ENCODE measurements around the gene TTC1.
"Not testable (repeated sequence)": the region's sequence is repeated elsewhere in the genome, so short reads cannot be mapped to it uniquely, and the experiment has no call there.

Gene TTC1

DNA sequence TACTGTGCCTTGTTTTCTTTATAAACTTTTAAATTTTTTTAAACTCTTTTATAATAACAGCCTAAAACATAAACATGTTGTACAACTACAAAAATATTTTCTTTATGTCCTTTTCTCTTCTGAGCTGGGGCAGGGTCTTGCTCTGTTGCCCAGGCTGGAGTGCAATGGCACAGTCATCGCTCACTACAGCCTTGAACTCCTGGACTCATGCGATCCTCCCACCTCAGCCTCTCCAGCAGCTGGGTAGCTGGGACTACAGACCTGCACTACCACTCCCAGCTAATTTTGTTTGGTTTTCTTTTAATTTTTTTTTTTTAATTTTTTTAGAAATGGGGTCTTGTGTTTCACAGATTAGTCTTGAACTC lies 31.5 kb downstream of the TTC1 start:
- no peak for DNase-seq (ENCODE audit: low read depth in 2 of 2)

DNA sequence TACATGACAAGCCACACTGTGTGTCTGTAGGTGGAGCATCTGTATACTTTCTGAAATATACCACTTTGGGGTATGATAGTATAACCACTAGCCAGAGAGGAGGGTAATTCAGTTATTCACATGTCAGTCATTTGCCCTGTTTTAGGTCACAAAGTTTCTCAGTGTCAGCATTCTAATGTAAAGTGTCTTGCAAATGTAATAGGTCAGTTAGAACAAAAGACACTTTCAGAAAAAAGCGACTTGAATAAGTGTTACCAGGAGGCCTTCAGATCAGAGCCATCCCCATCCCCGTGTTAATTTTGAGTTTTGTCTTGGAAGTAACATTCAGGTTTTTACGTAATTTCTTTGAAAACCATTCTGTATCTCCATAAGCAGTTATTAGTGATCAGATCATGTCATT lies 33.7 kb downstream of the TTC1 start:
- DNase-seq (ENCODE audit: low read depth in 2 of 2), result no peak

DNA sequence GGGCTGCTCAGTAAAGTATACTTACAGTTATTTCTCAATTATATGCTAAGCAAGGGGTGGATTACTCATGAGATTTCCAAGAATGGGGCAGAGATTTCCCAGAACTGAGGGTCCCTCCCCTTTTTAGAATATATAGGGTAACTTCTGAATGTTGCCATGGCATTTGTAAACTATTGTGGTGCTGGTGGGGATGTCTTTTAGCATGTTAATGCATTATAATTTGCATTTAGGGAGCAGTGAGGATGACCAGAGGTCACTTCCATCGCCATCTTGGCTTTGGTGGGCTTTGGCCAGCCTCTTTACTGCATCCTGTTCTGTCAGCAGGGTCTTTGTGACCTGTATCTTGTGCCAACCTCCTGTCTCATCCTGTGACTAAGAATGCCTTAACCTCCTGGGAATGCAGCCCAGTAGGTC lies 35.5 kb downstream of the TTC1 start:
- DNase-seq (ENCODE audit: low read depth in 2 of 2), result no peak

DNA sequence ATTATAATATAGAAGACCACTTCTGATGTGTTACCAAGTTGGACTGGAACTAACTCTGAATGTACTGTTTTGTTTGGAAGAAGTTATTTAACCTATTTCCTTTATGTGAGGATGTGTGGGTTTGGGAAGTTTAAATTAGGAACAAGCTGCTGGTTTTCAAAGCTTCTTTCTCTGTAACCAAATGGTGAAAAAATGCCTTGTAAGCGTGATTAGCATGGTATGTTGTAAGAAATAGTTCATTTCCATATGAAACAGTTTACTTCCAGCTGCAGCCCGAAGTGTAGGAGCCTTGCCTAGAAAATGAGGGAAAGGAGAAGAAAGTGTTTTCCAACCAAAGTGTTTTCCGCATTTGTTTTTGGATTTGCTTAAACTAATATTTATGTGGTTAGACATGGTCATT lies 36.0 kb downstream of the TTC1 start:
- DNase-seq (ENCODE audit: low read depth in 2 of 2), result no peak

DNA sequence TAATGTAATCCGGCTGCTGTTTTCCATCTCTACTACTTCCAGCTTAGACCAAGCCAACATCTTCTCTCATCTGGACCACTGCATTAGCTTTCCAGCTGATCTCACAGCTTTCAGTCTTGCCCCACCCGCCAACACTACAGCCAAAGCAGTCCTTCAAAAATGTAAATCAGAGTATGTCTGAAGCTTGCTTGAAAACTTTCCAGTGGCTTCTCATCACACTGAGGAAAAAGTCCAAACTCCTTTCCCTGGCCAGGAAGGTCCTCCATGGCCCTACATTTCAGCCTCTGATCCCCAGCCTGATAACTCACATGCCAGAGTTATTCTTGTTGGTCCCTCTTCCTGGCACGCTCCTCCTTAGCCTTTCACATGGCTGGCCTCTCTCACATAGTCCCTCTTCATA lies 38.5 kb downstream of the TTC1 start:
- no peak for DNase-seq (ENCODE audit: low read depth in 2 of 2)

DNA sequence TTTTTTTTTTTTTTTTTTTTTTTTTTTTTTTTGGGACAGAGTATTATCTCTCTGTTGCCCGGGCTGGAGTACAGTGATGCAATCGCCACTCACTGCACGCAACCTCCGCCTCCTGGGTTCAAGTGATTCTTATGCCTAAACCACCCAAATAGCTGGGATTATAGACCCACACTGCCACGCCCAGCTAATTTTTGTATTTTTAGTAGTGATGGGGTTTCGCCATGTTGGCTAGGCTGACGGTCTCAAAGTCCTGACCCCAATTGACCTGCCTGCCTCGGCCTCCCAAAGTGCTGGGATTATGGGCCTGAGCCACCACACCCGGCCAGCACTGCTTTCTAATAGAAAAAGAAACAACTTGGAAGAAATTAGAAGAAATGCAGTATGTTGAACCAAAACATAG lies 39.2 kb downstream of the TTC1 start:
- DNase-seq (ENCODE audit: low read depth in 2 of 2), result no peak

DNA sequence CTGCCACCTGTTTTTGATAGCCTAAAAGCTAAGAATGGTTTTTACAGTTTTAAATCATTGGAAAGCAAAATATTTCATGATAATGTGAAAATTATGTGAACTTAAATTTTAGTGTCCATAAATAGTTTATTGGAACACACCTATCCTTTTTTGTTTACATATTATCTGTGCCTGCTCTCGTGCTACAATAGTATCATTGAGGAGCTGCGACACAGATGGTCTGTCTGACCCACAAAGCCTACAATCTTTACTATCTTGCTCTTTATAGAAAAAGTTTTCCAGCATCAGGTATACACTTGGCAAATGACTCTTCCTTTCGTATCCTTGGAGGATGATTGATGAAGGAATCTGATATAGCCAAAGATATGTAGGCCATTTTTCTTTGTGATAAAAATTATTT lies 40.2 kb downstream of the TTC1 start:
- no peak for DNase-seq (ENCODE audit: low read depth in 2 of 2)

DNA sequence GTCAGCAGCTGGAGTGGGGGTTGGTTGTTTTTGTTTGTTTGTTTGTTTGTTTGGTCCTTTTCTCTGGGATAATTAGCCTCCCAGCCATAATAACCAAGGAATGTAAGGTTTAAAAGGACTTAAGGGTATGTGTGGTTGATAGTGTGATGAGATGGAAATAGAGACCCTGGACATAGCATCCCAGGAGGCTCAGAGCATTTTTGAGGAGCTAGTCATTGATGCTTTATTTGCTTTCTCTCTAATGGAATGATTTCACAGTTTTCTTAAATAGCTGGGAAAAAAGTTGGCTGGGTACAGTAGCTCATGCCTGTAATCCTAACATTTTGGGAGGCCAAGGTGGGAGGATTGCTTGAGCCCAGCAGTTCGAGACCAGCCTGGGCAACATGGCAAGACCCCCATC lies 45.1 kb downstream of the TTC1 start:
- DNase-seq (ENCODE audit: low read depth in 2 of 2), result no peak

DNA sequence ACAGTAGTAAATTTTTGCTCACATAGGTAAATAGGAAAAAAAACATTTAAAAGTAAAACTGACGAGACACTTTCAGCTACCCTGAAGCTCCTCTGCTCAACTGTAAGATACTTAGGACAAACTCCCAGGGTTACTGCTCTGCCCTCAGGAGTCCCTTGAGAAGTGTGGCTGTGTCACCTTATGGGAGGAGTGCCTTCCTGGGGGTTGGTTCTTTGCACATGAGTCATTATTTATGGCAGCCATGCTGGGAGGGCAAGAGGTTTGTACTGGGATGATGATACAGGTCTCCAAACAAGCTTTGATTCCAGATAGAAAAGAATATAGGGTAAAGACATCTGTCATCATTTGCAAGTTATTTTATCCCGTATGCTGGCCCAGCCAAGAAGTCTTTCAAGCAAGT lies 45.9 kb downstream of the TTC1 start:
- DNase-seq (ENCODE audit: low read depth in 2 of 2), result no peak

DNA sequence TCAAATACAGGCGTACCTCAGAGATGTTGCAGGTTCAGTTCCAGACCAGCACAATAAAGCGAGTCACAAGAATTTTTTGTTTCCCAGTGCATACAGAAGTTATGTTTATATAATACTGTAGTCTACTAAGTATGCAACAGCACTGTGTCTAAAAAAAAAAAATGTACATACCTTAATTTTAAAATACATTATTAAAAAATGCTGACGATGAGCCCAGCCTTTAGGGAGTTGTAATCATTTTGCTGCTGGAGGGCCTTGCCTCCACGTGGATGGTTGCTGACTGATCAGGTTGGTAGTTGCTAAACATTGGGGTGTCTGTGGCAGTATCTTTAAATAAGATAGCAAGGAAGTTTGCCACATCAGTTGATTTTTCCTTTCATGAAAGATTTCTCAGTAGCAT lies 48.3 kb downstream of the TTC1 start:
- DNase-seq (ENCODE audit: low read depth in 2 of 2), result no peak

DNA sequence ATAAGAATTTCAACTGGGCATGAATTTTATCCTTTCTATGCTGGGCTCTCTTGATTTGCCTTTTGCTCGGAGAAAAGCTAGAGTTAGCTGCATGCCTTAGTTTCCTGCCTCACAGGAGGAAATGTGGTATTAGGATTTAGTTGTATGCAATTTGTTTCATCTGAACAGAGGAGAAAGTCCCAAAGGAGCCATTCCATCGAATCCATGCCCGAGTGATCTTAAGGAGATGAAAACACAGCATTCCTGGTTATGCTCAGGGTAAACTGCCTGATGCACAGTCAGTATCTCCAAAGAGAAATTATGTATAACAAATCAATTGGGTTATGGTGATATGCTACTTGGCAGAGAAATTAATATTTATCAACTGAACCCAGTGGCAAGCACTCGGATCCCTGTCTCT lies 51.1 kb downstream of the TTC1 start:
- no peak for DNase-seq (ENCODE audit: low read depth in 2 of 2)

DNA sequence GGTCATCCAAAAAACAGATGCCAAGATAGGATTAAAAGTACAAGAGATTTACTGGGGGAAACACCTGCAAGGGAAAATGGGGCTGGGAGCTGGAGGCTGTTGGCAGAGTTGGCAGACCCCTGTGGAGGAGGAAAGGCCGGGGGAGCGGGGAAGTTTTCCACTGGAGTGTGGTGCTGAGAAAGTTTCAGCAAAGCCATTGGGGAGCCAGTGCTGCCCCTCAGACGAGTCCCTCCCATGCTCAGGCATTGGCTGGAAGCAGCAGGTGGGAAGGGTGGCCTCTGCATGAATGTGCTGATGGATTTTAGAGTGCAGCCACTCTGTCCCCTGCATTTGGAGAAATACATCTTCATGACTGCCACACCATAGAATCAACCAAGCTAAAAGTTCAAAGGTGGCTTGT lies 52.8 kb downstream of the TTC1 start:
- DNase-seq (ENCODE audit: low read depth in 2 of 2), result no peak

DNA sequence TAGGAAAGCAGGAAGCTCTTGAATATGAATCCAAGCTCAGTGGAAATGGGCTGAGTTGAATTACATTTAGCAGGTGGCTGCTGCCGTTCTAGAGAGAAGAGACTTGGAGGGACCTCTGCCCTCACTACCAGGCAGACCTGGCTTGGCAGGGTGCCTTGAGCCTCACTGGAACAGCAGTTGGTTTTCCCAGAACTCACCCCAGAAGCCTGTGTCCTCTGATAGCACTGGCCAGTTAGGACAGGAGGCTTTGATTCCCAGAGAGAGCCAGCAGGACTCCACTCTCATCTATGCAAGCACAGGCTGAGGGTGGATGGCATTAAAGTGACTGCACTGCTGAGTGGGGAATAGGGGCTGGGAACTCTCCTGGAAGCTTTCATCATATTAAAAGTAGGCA lies 55.5 kb downstream of the TTC1 start:
- no peak for DNase-seq (ENCODE audit: low read depth in 2 of 2)

DNA sequence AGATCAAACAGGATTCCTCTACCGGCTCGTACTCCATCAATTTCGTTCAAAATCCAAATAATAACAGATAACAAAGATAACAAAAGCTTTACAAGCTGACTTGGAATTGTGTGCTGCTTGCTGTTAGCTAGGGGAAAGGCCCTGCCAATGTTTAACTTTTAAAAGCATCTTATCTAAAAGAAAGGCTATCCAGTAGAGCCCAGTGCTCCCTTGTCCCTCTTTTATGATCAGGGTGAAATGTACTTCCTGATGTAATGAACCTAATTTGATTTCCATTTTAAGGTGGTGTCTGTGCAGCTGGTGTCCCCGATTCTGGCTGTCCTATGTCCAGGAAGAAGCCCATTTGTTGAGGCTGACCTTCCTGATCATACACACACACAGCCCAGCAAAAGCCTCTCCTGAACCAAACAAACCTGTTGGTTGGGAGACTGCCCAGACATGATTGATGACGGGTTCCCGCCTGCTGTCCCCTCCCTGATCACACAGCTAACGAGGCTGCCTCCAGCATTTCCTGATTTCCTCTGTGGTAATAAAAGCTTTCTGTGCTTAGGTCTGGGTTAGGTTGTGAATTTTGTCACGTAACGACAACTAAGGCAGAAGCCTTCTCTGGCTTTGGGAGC lies 56.2 kb downstream of the TTC1 start:
- DNase-seq (ENCODE audit: low read depth in 2 of 2), result no peak

DNA sequence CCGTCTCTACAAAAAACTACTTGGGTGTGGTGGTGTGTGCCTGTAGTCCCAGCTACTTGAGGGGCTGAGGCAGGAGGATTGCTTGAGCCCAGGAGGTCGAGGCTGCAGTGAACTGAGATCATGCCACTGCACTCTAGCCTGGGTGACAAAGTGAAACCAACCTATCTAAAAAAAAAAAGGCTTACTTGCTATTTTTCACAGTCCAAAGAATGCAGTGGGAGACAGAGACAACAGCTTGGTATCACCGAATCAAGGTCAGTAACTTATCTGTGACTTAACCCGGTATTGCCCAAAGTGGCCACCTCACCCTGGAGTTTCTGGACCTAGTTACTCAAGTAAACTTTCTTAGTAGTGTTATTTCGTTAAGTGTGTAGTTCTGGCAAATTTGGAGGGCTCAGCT lies 60.2 kb downstream of the TTC1 start:
- DNase-seq (ENCODE audit: low read depth in 2 of 2), result not testable (repeated sequence)

DNA sequence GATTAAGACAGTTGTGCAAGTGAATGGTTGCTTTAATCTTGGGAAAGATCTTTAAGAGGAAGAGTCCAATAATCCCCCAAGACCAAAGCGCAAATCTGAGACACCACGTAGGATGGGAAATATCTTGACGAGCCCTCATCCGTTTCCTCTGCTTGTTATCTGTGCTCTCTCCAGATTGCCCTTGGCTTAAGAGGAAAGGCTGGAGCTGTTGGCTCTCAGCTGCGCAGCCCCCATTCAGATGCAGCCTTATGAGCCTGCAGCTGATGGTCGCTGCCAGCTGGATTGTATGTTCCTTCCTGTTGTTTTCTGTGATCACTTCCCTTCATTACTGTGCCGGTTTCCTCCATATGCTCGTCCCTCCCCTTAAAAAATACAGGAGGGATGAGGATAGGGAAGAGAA lies 62.6 kb downstream of the TTC1 start:
- no peak for DNase-seq (ENCODE audit: low read depth in 2 of 2)

DNA sequence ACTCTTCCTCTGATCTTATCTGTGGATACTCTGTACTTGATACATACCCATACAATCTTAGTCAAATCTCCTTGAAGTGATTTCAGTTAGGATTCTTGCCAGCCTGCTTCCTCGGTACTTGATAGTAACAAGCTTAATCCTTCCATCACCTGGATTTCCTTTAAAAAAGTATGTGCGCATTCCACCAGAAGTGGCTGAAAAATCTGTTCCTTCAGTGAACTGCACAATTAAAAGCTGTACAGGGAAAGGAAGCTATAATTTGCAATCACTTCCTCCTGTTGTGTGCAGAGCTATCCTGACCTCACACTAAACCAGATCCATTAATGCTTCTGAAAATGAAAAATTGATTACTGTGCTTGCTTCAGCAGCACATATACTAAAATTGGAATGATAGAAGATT lies 63.0 kb downstream of the TTC1 start:
- DNase-seq (ENCODE audit: low read depth in 2 of 2), result no peak

DNA sequence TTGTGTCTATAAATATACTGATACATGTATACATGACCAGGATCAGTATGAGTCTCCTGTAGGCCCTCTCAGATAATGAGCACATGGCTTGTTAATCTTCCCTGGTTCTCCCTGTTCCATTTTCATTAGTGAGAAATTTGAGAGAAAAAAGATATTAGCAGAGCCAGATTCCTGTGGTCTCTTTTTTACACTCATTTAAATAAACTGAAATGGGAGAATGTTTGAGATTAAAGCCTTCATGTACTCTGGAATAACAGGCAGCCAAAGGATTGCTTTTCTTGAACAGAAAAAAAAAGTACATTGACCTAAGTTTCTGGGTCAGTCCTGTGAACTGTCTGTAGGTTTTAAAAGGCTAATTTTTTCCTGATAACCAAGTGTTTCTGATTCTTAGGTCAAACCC lies 66.1 kb downstream of the TTC1 start:
- DNase-seq (ENCODE audit: low read depth in 2 of 2), result no peak

DNA sequence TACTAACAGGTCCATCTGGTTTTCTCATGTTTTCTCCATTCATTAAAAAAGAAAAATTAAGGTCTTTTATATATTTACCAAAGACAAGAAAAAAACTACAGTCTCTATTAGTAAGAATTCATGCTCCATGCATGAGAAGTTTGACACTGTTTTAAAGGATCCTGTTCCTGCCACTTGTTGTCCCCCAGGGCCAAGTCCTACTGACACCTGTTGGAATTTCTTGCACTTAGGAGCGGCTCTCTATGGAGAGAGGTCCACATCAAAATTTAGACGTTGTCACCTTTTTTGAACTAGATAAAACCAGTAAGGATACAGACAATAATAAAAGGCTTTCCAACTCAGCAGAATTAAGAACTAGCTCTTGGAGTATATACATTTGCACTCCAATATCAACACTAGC lies 68.1 kb downstream of the TTC1 start:
- no peak for DNase-seq (ENCODE audit: low read depth in 2 of 2)

DNA sequence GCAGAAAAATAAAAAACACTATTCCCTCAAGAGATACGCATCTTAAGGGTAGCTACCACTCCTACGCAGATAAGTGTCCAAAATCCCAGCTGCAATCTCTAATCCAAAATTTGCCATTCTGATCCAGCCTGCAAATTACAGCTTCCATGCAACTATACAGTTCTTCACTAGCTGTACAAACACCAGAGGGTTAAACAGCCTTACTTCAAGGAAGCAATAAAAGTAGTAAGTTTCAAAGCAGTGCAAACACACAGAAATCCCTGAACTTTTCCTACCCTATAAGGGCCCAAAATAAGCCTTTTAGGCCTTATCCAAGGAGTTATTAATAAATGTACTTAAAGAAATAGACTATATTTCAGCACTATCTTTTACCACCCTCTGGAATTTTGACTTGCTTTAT lies 70.8 kb downstream of the TTC1 start:
- DNase-seq (ENCODE audit: low read depth in 2 of 2), result no peak

DNA sequence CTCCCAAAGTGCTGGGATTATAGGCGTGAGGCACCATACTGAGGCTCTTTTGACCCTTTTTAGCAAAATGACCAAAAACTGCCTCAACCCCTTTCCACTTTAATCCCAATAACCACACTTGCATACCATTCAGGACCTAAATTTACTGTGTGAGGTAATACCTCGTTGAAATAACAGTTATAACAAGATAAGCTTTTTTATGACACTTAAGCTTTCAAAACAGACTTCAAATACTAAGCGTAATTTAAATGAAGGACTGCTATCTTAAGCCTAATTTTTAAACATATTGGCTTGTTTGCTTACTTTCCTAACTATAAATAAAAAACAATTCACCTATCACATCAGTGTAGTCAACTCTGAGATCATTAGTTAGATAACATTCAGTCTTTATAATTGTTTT lies 72.6 kb downstream of the TTC1 start:
- DNase-seq (ENCODE audit: low read depth in 2 of 2), result no peak

DNA sequence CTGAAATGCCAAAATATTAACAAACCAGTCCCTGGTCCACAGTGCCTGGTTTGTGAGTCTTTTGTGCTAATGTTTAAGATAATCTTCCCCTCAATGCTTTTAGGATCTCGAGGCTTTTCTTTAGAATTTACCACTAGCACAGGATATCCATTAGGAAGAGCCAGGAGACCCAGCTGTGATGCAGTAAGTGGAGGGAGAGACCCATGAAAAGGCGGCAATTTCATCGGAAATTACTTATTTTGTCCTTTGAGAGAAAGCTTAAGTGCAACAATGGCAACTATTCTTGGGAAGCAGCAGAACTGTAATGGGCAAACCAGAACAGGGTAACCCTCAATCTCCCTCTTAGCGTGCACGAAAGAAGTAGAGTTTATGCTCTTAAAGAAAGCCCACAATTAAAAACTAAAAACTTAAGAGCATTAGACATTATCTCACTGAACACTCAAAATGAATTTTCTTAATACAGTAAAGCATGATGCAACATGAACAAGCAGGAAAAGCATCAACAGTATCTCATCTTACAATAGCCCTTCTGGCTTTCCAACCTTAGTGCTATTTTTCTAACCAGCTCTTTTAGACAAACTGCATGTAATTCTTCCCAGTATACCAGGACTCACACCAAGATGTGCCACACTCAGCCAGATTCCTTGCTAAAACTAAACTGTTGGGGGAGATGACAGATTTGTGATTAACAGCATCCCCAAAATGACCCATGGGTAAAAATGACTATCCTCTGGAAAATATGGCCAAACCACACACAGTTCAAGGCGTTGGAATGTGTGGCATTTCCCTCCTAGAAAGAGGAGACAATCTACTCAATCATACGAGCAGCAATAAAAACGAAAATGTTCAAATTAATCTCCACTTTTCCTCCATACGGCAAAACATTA lies 73.9 kb downstream of the TTC1 start:
- no peak for DNase-seq (ENCODE audit: low read depth in 2 of 2)

DNA sequence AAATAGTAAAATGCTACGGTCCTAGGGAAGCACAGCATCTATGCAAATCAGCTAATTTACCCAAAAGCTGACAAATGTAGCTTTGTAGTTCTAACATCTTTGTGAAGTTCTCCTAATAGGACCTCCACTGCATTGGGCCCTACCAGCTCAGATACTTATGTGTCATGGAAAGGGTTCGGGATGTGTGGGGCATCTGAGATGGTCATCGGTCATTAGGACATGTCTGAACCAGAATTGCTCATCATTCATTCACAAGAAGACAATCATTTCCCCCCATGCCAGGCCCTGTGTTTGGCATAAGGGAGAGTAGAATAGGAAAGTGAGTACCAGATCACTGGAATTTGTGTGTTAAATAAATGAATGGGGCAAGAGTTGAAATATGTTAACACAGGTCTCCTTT lies 74.6 kb downstream of the TTC1 start:
- DNase-seq (ENCODE audit: low read depth in 2 of 2), result no peak

DNA sequence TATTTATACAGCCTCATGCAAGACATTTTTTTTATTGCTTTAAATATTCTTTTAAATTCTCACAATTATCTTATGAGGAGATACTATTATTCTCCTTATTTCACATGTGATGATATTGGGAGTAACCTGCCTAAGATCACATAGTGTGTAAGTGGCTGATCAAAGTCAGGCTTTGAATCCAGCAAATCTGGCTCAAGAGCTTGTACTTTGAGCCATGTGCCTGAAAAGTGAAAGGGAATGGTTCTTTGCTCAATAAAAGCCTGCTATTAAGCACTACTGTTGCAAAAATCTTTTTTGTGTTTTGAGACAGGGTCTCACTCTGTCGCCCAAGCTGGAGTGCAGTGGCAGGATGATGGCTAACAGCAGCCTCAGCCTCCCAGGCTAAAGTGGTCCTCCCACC lies 75.2 kb downstream of the TTC1 start:
- DNase-seq (ENCODE audit: low read depth in 2 of 2), result no peak
